GM19455 (cell line): Measurements from ENCODE around the gene RSL1D1.
"Not testable (repeated sequence)": the region's sequence is repeated elsewhere in the genome, so short reads cannot be mapped to it uniquely, and the experiment has no call there.

Experiments used
- ATAC-seq: cut with Tn5 transposase; IDR thresholded peaks from one replicate; pipeline ENCODE4 v1.9.1; 2021; ENCODE audit not compliant: unreplicated experiment

The RSL1D1 gene

DNA sequence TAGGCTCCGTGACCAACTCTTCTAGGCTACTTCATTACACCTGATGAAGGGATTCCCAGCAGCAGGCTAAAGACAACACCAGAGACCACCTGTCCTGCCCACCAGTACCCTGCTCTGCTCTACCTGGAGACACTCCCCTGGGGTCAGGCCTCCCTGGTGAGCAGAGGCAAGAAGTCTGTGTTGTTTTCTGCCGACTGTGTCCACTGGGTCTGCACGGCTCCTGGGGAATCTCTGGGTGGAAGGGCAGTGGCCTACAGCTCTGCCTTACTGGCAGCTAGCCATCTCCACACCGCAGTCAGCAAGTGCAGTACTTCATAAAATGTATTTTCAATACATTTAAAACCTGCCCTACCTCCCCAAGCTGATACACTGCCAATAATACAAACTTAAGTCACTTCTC, 6.8 kb downstream of the RSL1D1 start:
- ATAC-seq, result no peak

- no peak for ATAC-seq
Measured at GRCh38 chr16:11843861-11844260, 7.5 kb downstream of the RSL1D1 start.

- no peak for ATAC-seq
Measured at GRCh38 chr16:11843206-11843605, 8.1 kb downstream of the RSL1D1 start.

- ATAC-seq, result no peak
Measured at GRCh38 chr16:11841026-11841425, 10.3 kb downstream of the RSL1D1 start.

GRCh38 chr16:11836650-11837244, 14.6 kb downstream of the RSL1D1 start:
- ATAC-seq, result no peak

DNA sequence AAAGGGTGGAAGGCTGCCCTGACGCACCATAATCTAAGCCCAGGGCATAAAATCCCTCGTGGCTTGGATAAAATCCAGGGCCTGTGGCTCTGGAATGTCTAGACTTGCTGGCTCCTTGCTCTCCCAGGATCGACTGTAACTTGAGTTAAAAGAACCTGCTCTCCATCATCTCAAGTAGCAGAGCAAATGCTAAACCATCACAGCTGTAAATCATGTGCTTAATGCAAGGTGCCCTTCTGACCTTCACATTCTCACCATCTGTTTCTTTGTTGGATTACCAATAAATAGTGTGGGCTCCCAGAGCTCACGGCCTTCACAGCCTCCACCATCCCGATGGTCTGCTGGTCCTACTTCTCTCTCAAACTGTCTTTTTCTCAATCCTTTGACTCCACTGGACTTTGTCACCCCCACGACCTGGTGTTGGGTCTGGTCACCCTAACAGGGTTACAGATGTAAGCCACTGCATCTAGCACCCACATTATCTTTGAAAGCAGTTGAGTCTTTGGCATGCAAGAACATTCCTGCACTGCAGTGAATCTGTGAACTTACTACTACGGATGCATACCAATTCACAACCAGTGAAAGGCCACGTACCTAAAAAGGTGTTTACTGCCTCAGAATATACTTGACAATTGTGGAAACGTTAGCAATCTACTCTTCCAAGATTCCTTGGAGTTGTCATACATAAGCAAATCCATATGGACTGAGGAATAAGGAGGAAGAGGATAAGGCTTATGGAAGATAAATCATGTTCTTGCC, 15.3 kb downstream of the RSL1D1 start:
- ATAC-seq, result no peak

GRCh38 chr16:11835309-11835708, 16.0 kb downstream of the RSL1D1 start:
- ATAC-seq, result no peak

GRCh38 chr16:11833951-11834695, 17.2 kb downstream of the RSL1D1 start:
- ATAC-seq, result no peak

DNA sequence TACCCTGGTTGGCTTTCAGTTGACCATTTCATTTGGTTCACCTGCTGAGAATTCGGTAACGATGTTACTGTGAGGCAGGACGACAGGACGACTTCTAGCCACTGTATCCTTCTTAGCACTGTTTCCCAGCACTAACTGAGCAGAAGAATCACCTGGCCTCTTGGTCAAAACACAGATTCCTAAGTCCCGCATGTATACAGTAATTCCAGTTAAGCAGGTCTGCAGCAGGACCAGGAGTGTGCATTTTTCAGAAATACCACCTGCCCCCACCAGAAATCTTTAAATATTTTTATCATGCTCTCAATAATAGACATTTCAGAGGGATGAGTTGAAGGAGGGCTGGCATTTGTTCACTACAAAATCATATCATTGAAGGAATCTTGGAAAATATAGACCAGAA, 22.6 kb downstream of the RSL1D1 start:
- ATAC-seq, result no peak

DNA sequence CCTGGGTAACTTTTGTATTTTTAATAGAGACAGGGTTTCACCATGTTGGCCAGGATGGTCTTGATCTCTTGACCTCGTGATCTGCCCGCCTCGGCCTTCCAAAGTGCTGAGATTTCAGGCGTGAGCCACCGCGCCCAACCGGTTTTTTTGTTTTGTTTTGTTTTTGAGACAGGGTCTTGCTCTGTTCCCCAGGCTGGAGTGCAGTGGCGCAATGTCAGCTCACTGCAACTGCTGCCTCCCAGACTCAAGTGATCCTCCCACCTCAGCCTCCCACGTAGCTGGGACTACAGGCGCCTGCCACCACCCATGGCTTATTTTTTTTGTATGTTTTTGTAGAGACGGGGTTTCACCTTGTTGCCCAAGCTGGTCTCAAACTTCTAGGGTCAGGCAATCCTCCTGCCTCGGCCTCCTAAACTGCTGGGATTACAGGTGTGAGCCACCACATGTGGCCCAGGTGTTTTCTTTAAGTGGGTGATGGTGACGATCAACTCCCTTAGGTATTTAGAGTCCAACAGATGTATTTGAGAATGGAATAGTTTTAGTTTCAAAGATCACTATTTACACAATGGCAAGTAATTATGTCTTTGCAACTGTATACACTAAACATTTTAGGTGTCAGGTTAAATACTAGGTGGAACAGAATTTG, 25.7 kb downstream of the RSL1D1 start:
- not testable (repeated sequence) for ATAC-seq

DNA sequence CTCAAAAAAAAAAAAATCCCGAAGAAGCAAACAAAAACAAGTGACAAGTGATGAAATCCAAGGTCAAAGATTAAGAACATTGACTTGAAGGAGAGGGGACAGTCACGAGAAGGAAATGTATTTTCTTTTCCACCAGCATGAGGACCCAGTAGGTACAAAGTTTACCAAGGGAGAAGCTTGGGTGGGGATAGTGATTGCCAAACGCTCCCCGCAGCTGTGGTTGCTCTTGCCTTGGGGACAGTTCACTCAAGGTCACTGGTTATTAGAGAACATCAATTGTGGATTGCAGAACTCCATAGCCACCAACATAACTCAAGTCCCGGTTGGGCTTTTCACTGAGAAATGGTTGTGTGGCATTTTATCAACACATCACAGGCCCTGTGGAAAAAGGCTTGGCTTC, 27.0 kb downstream of the RSL1D1 start:
- no peak for ATAC-seq

DNA sequence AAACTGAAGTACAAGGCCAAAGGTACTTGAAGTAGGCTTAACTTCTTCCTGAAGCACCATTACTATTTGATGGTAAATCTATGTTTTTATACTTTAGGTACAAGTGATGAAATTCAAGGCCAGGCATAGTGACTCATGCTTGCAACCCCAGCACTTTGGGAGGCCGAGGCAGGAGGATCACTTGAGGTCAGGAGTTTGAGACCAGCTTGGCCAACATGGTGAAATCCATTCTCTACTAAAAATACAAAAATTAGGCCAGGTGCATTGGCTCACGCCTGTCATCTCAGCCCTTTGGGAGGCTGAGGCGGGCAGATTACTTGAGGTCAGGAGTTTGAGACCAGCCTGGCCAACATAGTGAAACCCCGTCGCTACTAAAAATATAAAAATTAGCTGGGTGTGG, 27.7 kb downstream of the RSL1D1 start:
- not testable (repeated sequence) for ATAC-seq

GRCh38 chr16:11819798-11820197, 31.5 kb downstream of the RSL1D1 start:
- ATAC-seq, result no peak

- not testable (repeated sequence) for ATAC-seq
Measured at GRCh38 chr16:11818970-11819369, 32.4 kb downstream of the RSL1D1 start.

GRCh38 chr16:11816123-11816522, 35.2 kb downstream of the RSL1D1 start:
- ATAC-seq, result no peak

- ATAC-seq, result not testable (repeated sequence)
Measured at GRCh38 chr16:11814800-11815199, 36.5 kb downstream of the RSL1D1 start.

DNA sequence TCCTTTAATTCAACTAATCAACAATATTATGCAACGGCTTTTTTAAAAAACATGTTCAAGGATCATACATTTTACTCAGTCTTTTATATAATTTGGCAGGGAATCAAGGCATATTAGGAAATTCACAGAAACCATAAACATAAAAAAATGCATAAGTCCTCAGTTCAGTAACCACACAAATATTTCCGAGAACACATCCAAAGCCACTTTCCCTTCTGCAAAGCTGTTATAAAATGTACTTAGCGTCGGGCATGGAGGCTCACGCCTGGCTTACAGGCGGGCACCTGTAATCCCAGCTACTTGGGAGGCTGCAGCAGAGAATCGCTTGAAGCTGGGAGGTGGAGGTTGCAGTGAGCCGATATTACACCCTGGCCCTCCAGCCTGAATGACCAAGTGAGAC, 44.6 kb downstream of the RSL1D1 start:
- ATAC-seq, result no peak

- ATAC-seq, result no peak
Measured at GRCh38 chr16:11805556-11805955, 45.8 kb downstream of the RSL1D1 start.

- no peak for ATAC-seq
Measured at GRCh38 chr16:11801481-11802021, 49.8 kb downstream of the RSL1D1 start.

DNA sequence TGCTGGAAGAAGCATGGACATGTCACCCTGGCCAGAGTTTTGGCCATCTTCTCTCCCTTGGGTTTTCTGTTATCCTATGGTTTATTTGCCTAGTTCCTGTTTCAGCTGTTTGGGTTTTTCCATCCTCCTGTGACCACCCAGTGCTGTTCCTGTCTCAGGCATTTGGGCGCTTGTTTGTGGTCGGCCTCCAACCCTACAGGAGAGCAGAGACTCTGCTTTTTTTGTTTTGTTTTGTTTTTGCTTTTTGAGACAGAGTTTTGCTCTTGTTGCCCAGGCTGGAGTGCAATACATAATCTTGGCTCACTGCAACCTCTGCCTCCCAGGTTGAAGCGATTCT, 51.0 kb downstream of the RSL1D1 start:
- no peak for ATAC-seq
